K562 treated with DMSO at 1 percent for 24 hours (cell line): ENCODE data around the gene CCDC33. TPM values are rescaled to one million over a fixed set of nuclear protein-coding genes. Genes with fewer than 3 reads are reported as not detected.

Source experiments
- total RNA-seq: library from RNA; unstranded; fragments of 300-600 nt; gene quantifications from 2 replicates; pipeline ENCODE4 v1.2.3, GENCODE V29; 2022; ENCODE audit warnings: low read depth; ENCODE audit not compliant: insufficient read depth

CCDC33 gene
- total RNA-seq = not detected in 2 replicates

GRCh38 chr15:74235962-74236361 lies at the start of gene CCDC33:
Gene CCDC33 (plus strand): TSS chr15:74236326. CDS start chr15:74236720, 394 bp downstream.

GRCh38 chr15:74202452-74203401 lies 33.4 kb upstream of the CCDC33 start, which contains the start of gene STRA6:
Gene STRA6 (minus strand): TSS chr15:74202787. CDS start chr15:74202267, 520 bp downstream.

DNA sequence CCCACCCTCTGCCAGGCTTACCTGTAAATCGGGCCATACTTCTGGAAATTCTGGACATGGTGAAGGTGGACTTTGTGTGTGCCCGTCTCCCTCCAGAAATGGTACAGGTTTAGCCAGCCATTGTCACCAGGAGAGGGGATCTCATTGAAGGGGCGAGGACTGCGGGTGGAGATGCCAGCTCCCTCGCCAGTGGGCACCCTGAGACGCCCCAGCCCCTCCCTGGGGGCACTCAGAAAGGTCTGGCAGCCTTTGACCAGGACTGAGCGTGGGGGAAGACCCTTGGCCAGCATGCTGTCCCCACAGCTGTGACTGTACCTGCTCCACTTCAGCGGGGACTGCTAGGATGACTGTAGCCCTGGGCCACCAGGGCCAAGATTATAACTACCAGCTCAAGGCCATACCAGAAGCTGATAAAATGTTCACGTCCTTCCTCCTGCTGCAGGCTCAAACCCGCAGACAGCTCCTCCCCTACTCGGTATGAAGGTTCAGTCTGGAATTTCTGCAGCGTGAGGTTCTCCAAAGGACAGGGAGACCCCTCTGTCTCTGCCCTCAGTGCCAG lies 131.2 kb downstream of the CCDC33 start, which contains the start of gene CYP11A1:
Gene CYP11A1, minus strand, starts transcription at position 351 of the 559 bp plus-strand sequence. Its CDS starts 61 bp downstream, at position 290.

Other genes starting within 250 kb of the CCDC33 start
- gene STOML1, start 244.0 kb upstream of the CCDC33 start, total RNA-seq = 16.1 and 17.0 TPM in 2 replicates
- gene PML, start 241.6 kb upstream of the CCDC33 start, total RNA-seq = 57.8 and 62.8 TPM in 2 replicates
- gene GOLGA6A, start 153.8 kb upstream of the CCDC33 start, total RNA-seq = not detected in 2 replicates
- gene ISLR2, start 105.7 kb upstream of the CCDC33 start, total RNA-seq = not detected in 2 replicates
- gene ISLR, start 62.6 kb upstream of the CCDC33 start, total RNA-seq = not detected in 2 replicates
- gene STRA6, start 33.5 kb upstream of the CCDC33 start, total RNA-seq = not detected in 2 replicates
- gene CYP11A1, start 131.3 kb downstream of the CCDC33 start, total RNA-seq = 0.23 TPM in 1 of 2 replicates, not detected in the other
- 56.3 and 60.6 TPM in 2 replicates for gene SEMA7A, start 197.6 kb downstream of the CCDC33 start, total RNA-seq
- gene UBL7, start 224.8 kb downstream of the CCDC33 start, total RNA-seq = 81.7 and 90.9 TPM in 2 replicates